Kidney (tissue), 14 donors: ENCODE results near the gene GNL2. TPM values are rescaled to one million over a fixed set of nuclear protein-coding genes. Genes with fewer than 3 reads are reported as not detected.

Experiments
- DNase-seq, 5 donors: peaks; one replicate each; pipeline ENCODE4 v3.0.0-alpha.2; 2013 to 2020
- FAIRE-seq: peaks from 2 replicates; lab custom pipeline; 2012; peaks lifted over from hg19 to GRCh38; lab: Jason Lieb, UNC
- H3K27ac ChIP-seq, 2 donors: one replicate each; pipeline ENCODE4 v1.7.0; 2013; ENCODE audit warnings: low read depth in 2 of 2, low read length in 2 of 2, inconsistent platforms in 1 of 2
- H3K27me3 ChIP-seq: one replicate; pipeline ENCODE4 v1.7.1; 2013; ENCODE audit warnings: low read length, inconsistent platforms; ENCODE audit not compliant: control insufficient read depth, insufficient read depth
- H3K36me3 ChIP-seq, 3 donors: one replicate each; pipeline versions ENCODE4 v1.7.0 to v1.7.1; 2013; ENCODE audit warnings: low read length in 3 of 3, control low read depth in 1 of 3, inconsistent platforms in 1 of 3; ENCODE audit not compliant: insufficient read depth in 3 of 3, control insufficient read depth in 2 of 3
- H3K4me1 ChIP-seq, 3 donors: one replicate each; pipeline versions ENCODE4 v1.7.0 to v1.7.1; 2013; ENCODE audit warnings: low read length in 3 of 3, inconsistent platforms in 1 of 3, low read depth in 1 of 3; ENCODE audit not compliant: control insufficient read depth in 2 of 3, insufficient read depth in 2 of 3
- H3K4me3 ChIP-seq, 3 donors: one replicate each; pipeline versions ENCODE4 v1.7.0 to v1.8.1; 2013; ENCODE audit warnings: low read length in 3 of 3, control low read depth in 1 of 3, inconsistent platforms in 1 of 3
- H3K9ac ChIP-seq, 3 donors: one replicate each; pipeline versions ENCODE4 v1.7.0 to v1.7.1; 2013; ENCODE audit warnings: low read length in 3 of 3, control low read depth in 1 of 3, inconsistent platforms in 1 of 3
- H3K9me3 ChIP-seq, 3 donors: one replicate each; pipeline versions ENCODE4 v1.7.0 to v1.7.1; 2013; ENCODE audit warnings: low read length in 3 of 3, control low read depth in 1 of 3, inconsistent platforms in 1 of 3; ENCODE audit not compliant: control insufficient read depth in 2 of 3, insufficient read depth in 1 of 3
- intact Hi-C: fragments of 100-400 bp; cut with DNase I; formaldehyde crosslinking; loops from one replicate; pipeline ENCODE4 v1.11.1; 2022
- polyA plus RNA-seq: library from polyadenylated mRNA; stranded (reverse); fragments of 350-450 nt; fragmentation: Illumina TruSeq; extraction: RNeasy Lipid Tissue Mini Kit (QIAGEN cat#74804); gene quantifications from one replicate; pipeline ENCODE4 v1.2.3, GENCODE V29; 2014; ENCODE audit warnings: low read depth, low replicate concordance; ENCODE audit not compliant: insufficient read depth
- total RNA-seq: library from RNA; stranded (reverse); fragmentation: NEBNext Ultra II Directional; extraction: Animal tissue kit (Norgen Biotek cat#: 25700); gene quantifications from one replicate; pipeline ENCODE4 v1.2.1, GENCODE V29; 2021
- TF ChIP-seq, protein P1 (sequence below): IDR thresholded peaks from 3 replicates; pipeline ENCODE4 v1.5.1; 2012; ENCODE audit warnings: mild to moderate bottlenecking, moderate library complexity, borderline replicate concordance; ENCODE audit not compliant: insufficient read depth; ENCODE audit errors: extremely low read depth
- donor health status: control.
- donor health status: control.
- donor health status: control.
- donor health status: control.
- donor health status: control.
- donor health status: DM: yes; HTN: yes; CAD: no.
- donor health status: Normal renal cell carcinoma (clear cell type).

The GNL2 gene
- total and polyA plus RNA-seq, 2 donors from 2014 or later, result 35.9 to 36.7 TPM

DNA sequence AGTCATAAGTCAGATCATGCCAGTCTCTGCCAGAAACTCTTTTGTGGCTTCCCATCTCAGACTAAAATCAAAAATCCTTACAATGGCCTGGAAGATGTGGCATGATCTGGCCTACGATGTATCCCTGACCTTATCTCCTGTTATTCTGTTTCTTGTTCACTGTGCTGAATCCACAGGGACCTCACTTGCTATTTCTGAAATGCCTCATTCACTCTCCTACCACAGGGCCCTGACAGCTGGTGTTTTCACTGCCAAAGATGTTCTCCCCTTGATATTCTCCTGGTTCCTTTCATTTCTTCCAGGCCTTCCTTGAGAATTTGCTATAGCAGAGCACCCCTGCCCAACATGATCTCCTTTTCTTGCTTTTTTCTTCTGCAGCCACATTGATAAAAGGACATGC, 37.3 kb downstream of the GNL2 start:
- Histone ChIP-seq H3K9me3 (no peaks in the 10 kb centered on the region), H3K9ac (no peak overlapping the region), H3K27me3 (no peaks in the 10 kb centered on the region), H3K4me1 (peaks cover 0 to 9% (median under 1%) of the 10 kb centered on the region in 3 donors), H3K4me3 (no peak overlapping the region), H3K36me3 (no peaks in the 10 kb centered on the region), H3K27ac (no peak overlapping the region)
- FAIRE-seq (no peak), DNase-seq (no peak)
- intact Hi-C loops, result no loop called here
- TF ChIP-seq, protein P1, sequence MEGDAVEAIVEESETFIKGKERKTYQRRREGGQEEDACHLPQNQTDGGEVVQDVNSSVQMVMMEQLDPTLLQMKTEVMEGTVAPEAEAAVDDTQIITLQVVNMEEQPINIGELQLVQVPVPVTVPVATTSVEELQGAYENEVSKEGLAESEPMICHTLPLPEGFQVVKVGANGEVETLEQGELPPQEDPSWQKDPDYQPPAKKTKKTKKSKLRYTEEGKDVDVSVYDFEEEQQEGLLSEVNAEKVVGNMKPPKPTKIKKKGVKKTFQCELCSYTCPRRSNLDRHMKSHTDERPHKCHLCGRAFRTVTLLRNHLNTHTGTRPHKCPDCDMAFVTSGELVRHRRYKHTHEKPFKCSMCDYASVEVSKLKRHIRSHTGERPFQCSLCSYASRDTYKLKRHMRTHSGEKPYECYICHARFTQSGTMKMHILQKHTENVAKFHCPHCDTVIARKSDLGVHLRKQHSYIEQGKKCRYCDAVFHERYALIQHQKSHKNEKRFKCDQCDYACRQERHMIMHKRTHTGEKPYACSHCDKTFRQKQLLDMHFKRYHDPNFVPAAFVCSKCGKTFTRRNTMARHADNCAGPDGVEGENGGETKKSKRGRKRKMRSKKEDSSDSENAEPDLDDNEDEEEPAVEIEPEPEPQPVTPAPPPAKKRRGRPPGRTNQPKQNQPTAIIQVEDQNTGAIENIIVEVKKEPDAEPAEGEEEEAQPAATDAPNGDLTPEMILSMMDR, result no peak

- FAIRE-seq (no peak), DNase-seq (no peak)
- H3K9ac ChIP-seq, result peak overlapping the region in 2 of 3 donors; percentile 67 to 76
- no peaks in the 10 kb centered on the region for H3K27me3 ChIP-seq
- H3K4me1 ChIP-seq, result peaks cover 5 to 19% (median 6%) of the 10 kb centered on the region in 3 donors
- H3K36me3 ChIP-seq, result peaks cover 0 to 4% (median 0%) of the 10 kb centered on the region in 3 donors
- H3K9me3 ChIP-seq, result no peaks in the 10 kb centered on the region
- no peak overlapping the region for H3K27ac ChIP-seq
- peak overlapping the region; percentile 62 to 77 (median 75) for H3K4me3 ChIP-seq
- TF ChIP-seq, protein P1, result no peak
- intact Hi-C loops, result no loop called here
Observed at GRCh38 chr1:37557402-37557801, 38.3 kb downstream of the GNL2 start.

- Histone ChIP-seq H3K4me1 (peaks cover 5 to 20% (median 6%) of the 10 kb centered on the region in 3 donors), H3K27ac (peak within 1 kb of the TSS; percentile 20 to 53), H3K4me3 (peak within 1 kb of the TSS; percentile 62 to 77 (median 75)), H3K9me3 (no peaks in the 10 kb centered on the region), H3K36me3 (peaks cover 0 to 6% (median 0%) of the 10 kb centered on the region in 3 donors), H3K9ac (peak within 1 kb of the TSS in 2 of 3 donors; percentile 67 to 76), H3K27me3 (no peaks in the 10 kb centered on the region)
- TF ChIP-seq, protein P1, result no peak
- FAIRE-seq (peak; percentile 52), DNase-seq (peak; percentile 95 to 97 (median 97))
- intact Hi-C loops, result no loop called here
Observed at GRCh38 chr1:37556712-37557196, 39.0 kb downstream of the GNL2 start, which contains the start of gene DNALI1. TSS of gene DNALI1 (plus strand) at chr1:37556940. CDS start at chr1:37556995, 55 bp downstream.
